H1 (cell line): Measurements from ENCODE around the gene PLXNB2. TPM values are rescaled to one million over a fixed set of nuclear protein-coding genes. Genes with fewer than 3 reads are reported as not detected.

ENCODE experiments used
- CTCF ChIA-PET: fragments of 300-600 bp; sonication (Branson Sonifier 250); formaldehyde crosslinking; loops from one replicate; lab custom pipeline; 2021; ENCODE audit not compliant: partially characterized antibody; lab: Charles Lee
- POLR2A ChIA-PET: fragments of 300-600 bp; sonication (Branson Sonifier 250); formaldehyde crosslinking; loops from one replicate; lab custom pipeline; 2021; ENCODE audit warnings: inconsistent platforms; ENCODE audit not compliant: partially characterized antibody; lab: Charles Lee
- DNase-seq, 2 experiments: peaks; one replicate each; pipeline versions ENCODE4 v3.0.0 to v3.0.0-alpha.2; 2010 to 2022; ENCODE audit warnings: low spot score in 2 of 2, low read depth in 1 of 2, mixed read lengths in 1 of 2
- FAIRE-seq: peaks from 2 replicates; lab custom pipeline; 2011; peaks lifted over from hg19 to GRCh38; lab: Jason Lieb, UNC
- H2AFZ ChIP-seq: 2 replicates; pipeline ENCODE4 v1.8.1; 2012; ENCODE audit warnings: low read length, inconsistent platforms
- H2AK5ac ChIP-seq: 2 replicates; pipeline ENCODE4 v1.6.1; 2013; ENCODE audit warnings: low read depth, low read length
- H2BK120ac ChIP-seq: replicated peaks from 2 replicates; pipeline ENCODE3; 2013; ENCODE audit warnings: low read depth, low read length, inconsistent platforms
- H2BK12ac ChIP-seq: 2 replicates; pipeline ENCODE4 v1.6.1; 2013; ENCODE audit warnings: low read depth, low read length
- H2BK15ac ChIP-seq: 2 replicates; pipeline ENCODE4 v1.6.1; 2013; ENCODE audit warnings: low read length
- H2BK20ac ChIP-seq: 2 replicates; pipeline ENCODE4 v1.6.1; 2013; ENCODE audit warnings: low read length
- H2BK5ac ChIP-seq: 2 replicates; pipeline ENCODE4 v1.6.1; 2013; ENCODE audit warnings: low read depth, low read length
- H3K14ac ChIP-seq: 2 replicates; pipeline ENCODE4 v1.6.1; 2013; ENCODE audit warnings: inconsistent platforms; ENCODE audit not compliant: insufficient read length
- H3K18ac ChIP-seq: 2 replicates; pipeline ENCODE4 v1.6.1; 2013; ENCODE audit warnings: low read length; ENCODE audit errors: extremely low read depth
- H3K23ac ChIP-seq: 2 replicates; pipeline ENCODE4 v1.6.1; 2013; ENCODE audit warnings: inconsistent platforms; ENCODE audit not compliant: insufficient read length
- H3K23me2 ChIP-seq: 2 replicates; pipeline ENCODE4 v1.6.1; 2013; ENCODE audit warnings: low read depth, low read length
- H3K27ac ChIP-seq: 2 replicates; pipeline ENCODE4 v1.6.1; 2011; ENCODE audit warnings: low read depth, low read length, inconsistent platforms
- H3K27me3 ChIP-seq, 4 experiments: replicated peaks in 1 of 4; 1 replicate in 1 of 4; 2 replicates in 3 of 4; pipeline versions ENCODE4 v1.6.1 to v1.8.1; 2011 to 2013; ENCODE audit warnings: low read length in 3 of 4, mild to moderate bottlenecking in 3 of 4, inconsistent platforms in 2 of 4, mixed read lengths in 2 of 4, moderate library complexity in 1 of 4; ENCODE audit not compliant: control insufficient read depth in 3 of 4, insufficient read depth in 3 of 4; ENCODE audit errors: extremely low read depth in 1 of 4
- H3K36me3 ChIP-seq, 4 experiments: 2 replicates each; pipeline versions ENCODE4 v1.6.1 to v1.8.1; 2011 to 2013; ENCODE audit warnings: mild to moderate bottlenecking in 4 of 4, low read length in 3 of 4, moderate library complexity in 2 of 4, control low read depth in 1 of 4, inconsistent platforms in 1 of 4; ENCODE audit not compliant: insufficient read depth in 4 of 4, control insufficient read depth in 2 of 4
- H3K4ac ChIP-seq: replicated peaks from 2 replicates; pipeline ENCODE3; 2013; ENCODE audit warnings: low read length, low read depth, mixed read lengths, inconsistent platforms; ENCODE audit not compliant: insufficient read length
- H3K4me1 ChIP-seq, 4 experiments: replicated peaks in 1 of 4; 1 replicate in 1 of 4; 2 replicates in 3 of 4; pipeline versions ENCODE4 v1.6.1 to v1.8.1; 2011 to 2013; ENCODE audit warnings: low read length in 3 of 4, inconsistent platforms in 2 of 4, mixed read lengths in 1 of 4; ENCODE audit not compliant: insufficient read depth in 4 of 4, control insufficient read depth in 3 of 4
- H3K4me2 ChIP-seq, 2 experiments: 2 replicates each; pipeline versions ENCODE4 v1.6.1 to v1.8.1; 2011 to 2013; ENCODE audit warnings: low read depth in 2 of 2, low read length in 2 of 2, control low read depth in 1 of 2, inconsistent platforms in 1 of 2, mild to moderate bottlenecking in 1 of 2; ENCODE audit not compliant: insufficient read depth in 1 of 2
- H3K4me3 ChIP-seq, 4 experiments: fragments of 200-600, 300-600 bp in 1 of 4; sonication (generic), shearing (Covaris generic), sonication (Bioruptor Twin) in 1 of 4; 2 replicates each; pipeline versions ENCODE4 v1.5.1 to v1.8.1; 2011 to 2016; ENCODE audit warnings: low read length in 4 of 4, low read depth in 3 of 4, control low read depth in 2 of 4, inconsistent platforms in 2 of 4, mild to moderate bottlenecking in 2 of 4, mixed read lengths in 1 of 4, moderate library complexity in 1 of 4; ENCODE audit not compliant: insufficient read depth in 2 of 4; ENCODE audit errors: extremely low read depth in 1 of 4
- H3K56ac ChIP-seq: replicated peaks from 2 replicates; pipeline ENCODE3; 2013; ENCODE audit warnings: low read depth, mild to moderate bottlenecking, mixed read lengths, low read length, inconsistent platforms; ENCODE audit not compliant: insufficient read length
- H3K79me1 ChIP-seq: 2 replicates; pipeline ENCODE4 v1.6.1; 2013; ENCODE audit warnings: low read depth, low read length, control low read depth
- H3K79me2 ChIP-seq, 2 experiments: 2 replicates each; pipeline versions ENCODE4 v1.6.1 to v1.8.1; 2012 to 2013; ENCODE audit warnings: low read length in 2 of 2, mild to moderate bottlenecking in 2 of 2, inconsistent platforms in 1 of 2; ENCODE audit not compliant: insufficient read depth in 2 of 2, control insufficient read depth in 1 of 2
- H3K9ac ChIP-seq, 4 experiments: replicated peaks in 1 of 4; 1 replicate in 1 of 4; 2 replicates in 3 of 4; pipeline versions ENCODE4 v1.6.1 to v1.8.1; 2011 to 2013; ENCODE audit warnings: low read depth in 3 of 4, low read length in 3 of 4, control low read depth in 2 of 4, mild to moderate bottlenecking in 2 of 4, moderate library complexity in 2 of 4, inconsistent platforms in 1 of 4; ENCODE audit errors: extremely low read depth in 1 of 4
- H3K9me3 ChIP-seq, 2 experiments: 2 replicates each; pipeline versions ENCODE4 v1.6.1 to v1.8.1; 2012 to 2013; ENCODE audit warnings: mild to moderate bottlenecking in 2 of 2, moderate library complexity in 2 of 2, control low read depth in 1 of 2, inconsistent platforms in 1 of 2, low read depth in 1 of 2, low read length in 1 of 2, mixed read lengths in 1 of 2; ENCODE audit not compliant: insufficient read depth in 2 of 2
- H4K20me1 ChIP-seq, 2 experiments: replicated peaks in 1 of 2; 2 replicates each; pipeline versions ENCODE3 to v1.8.1; 2011 to 2013; ENCODE audit warnings: inconsistent platforms in 2 of 2, low read length in 2 of 2, mild to moderate bottlenecking in 1 of 2; ENCODE audit not compliant: insufficient read depth in 2 of 2, control insufficient read depth in 1 of 2
- H4K5ac ChIP-seq: 2 replicates; pipeline ENCODE4 v1.6.1; 2013; ENCODE audit warnings: low read length, low read depth, mixed read lengths, inconsistent platforms; ENCODE audit not compliant: insufficient read length
- H4K8ac ChIP-seq: 2 replicates; pipeline ENCODE4 v1.8.0; 2013; ENCODE audit warnings: mild to moderate bottlenecking, moderate library complexity, low read length, inconsistent platforms; ENCODE audit not compliant: insufficient read depth; ENCODE audit errors: extremely low read depth
- H4K91ac ChIP-seq: replicated peaks from 2 replicates; pipeline ENCODE3; 2013; ENCODE audit warnings: low read length, mixed read lengths, inconsistent platforms; ENCODE audit not compliant: insufficient read length
- BACH1 ChIP-seq: IDR thresholded peaks from 2 replicates; pipeline ENCODE4 v1.6.1; 2012; ENCODE audit warnings: low read length, improper control_type of control experiment
- BRCA1 ChIP-seq: IDR thresholded peaks from 2 replicates; pipeline ENCODE4 v1.6.1; 2012; ENCODE audit warnings: low read depth, low read length, improper control_type of control experiment
- CBX5 ChIP-seq: fragments of 300-800, 300-1000 bp; sonication (generic); IDR thresholded peaks from 2 replicates; pipeline ENCODE4 v1.7.1; 2016; ENCODE audit warnings: antibody characterized with exemption, low read length, low read depth
- CREB1 ChIP-seq: IDR thresholded peaks from 2 replicates; pipeline ENCODE4 v1.6.1; 2012; ENCODE audit warnings: inconsistent platforms
- EGR1 ChIP-seq: IDR thresholded peaks from 2 replicates; pipeline ENCODE4 v1.6.1; 2011; ENCODE audit warnings: low read depth, low read length, borderline replicate concordance
- EZH2 ChIP-seq: fragments of 200-600 bp; sonication (generic); IDR thresholded peaks from 2 replicates; pipeline ENCODE4 v1.7.1; 2012; ENCODE audit warnings: low read depth, mild to moderate bottlenecking, moderate library complexity, low read length, inconsistent platforms; ENCODE audit not compliant: severe bottlenecking
- JUND ChIP-seq: IDR thresholded peaks from 2 replicates; pipeline ENCODE4 v1.6.1; 2011; ENCODE audit warnings: mild to moderate bottlenecking, improper control_type of control experiment, low read length
- KDM4A ChIP-seq: IDR thresholded peaks from one replicate; pipeline ENCODE4 v1.7.1; 2012; ENCODE audit warnings: low read depth, mild to moderate bottlenecking, moderate library complexity, low read length, inconsistent platforms; ENCODE audit not compliant: severe bottlenecking
- MAFK ChIP-seq: IDR thresholded peaks from 2 replicates; pipeline ENCODE4 v1.6.1; 2012; ENCODE audit warnings: low read depth, mild to moderate bottlenecking, improper control_type of control experiment, low read length
- RAD21 ChIP-seq, 2 experiments: IDR thresholded peaks in 1 of 2; conservative IDR thresholded peaks in 1 of 2; 2 replicates each; pipeline ENCODE4 v1.6.1; 2011; ENCODE audit warnings: low read depth in 2 of 2, low read length in 2 of 2, improper control_type of control experiment in 1 of 2, inconsistent platforms in 1 of 2, mild to moderate bottlenecking in 1 of 2, moderate library complexity in 1 of 2
- RXRA ChIP-seq: IDR thresholded peaks from 2 replicates; pipeline ENCODE4 v1.6.1; 2011; ENCODE audit warnings: low read depth, mild to moderate bottlenecking, low read length, moderate library complexity; ENCODE audit not compliant: insufficient read depth
- SIN3A ChIP-seq, 2 experiments: IDR thresholded peaks in 1 of 2; conservative IDR thresholded peaks in 1 of 2; 2 replicates each; pipeline ENCODE4 v1.6.1; 2011 to 2012; ENCODE audit warnings: low read length in 2 of 2, improper control_type of control experiment in 1 of 2, low read depth in 1 of 2, mild to moderate bottlenecking in 1 of 2
- TEAD4 ChIP-seq: IDR thresholded peaks from 2 replicates; pipeline ENCODE4 v1.6.1; 2012; ENCODE audit warnings: low read depth, low read length, inconsistent platforms, mixed read lengths
- WGBS, 2 experiments: shearing (Covaris generic) in 1 of 2; methylation state at CpG; one replicate each; pipeline versions ENCODE4 v1.1.6 to v1.1.7; 2013 to 2015; ENCODE audit warnings: low lambda C conversion rate in 2 of 2, mixed read lengths in 2 of 2, inconsistent platforms in 1 of 2, low coverage in 1 of 2, missing lambda C conversion rate in 1 of 2; ENCODE audit not compliant: insufficient replicate concordance in 2 of 2, insufficient coverage in 1 of 2, insufficient read length in 1 of 2; ENCODE audit errors: extremely low coverage in 1 of 2, missing lambda C conversion rate in 1 of 2; 5-methylcytosine and 5-hydroxymethylcytosine counted together
- polyA plus RNA-seq, 7 experiments: library from polyadenylated mRNA; depleted of rRNA in 3 of 7; stranded (reverse) in 5 of 7; unstranded in 2 of 7; fragments of >200 nt in 5 of 7; fragments of 200-250 nt in 2 of 7; gene quantifications; 1 replicate in 5 of 7; 2 replicates in 1 of 7; 4 replicates in 1 of 7; pipeline versions ENCODE4 v1.2.1 to v1.2.3, GENCODE V29; 2011 to 2013; ENCODE audit warnings: missing spikeins in 2 of 7, mixed read lengths in 2 of 7
- total RNA-seq: library from RNA; stranded (reverse); fragmentation: NEBNext Ultra II Directional; extraction: Animal tissue kit (Norgen Biotek cat#: 25700); gene quantifications from 2 replicates; pipeline ENCODE4 v1.2.1, GENCODE V29; 2021

The PLXNB2 gene
- total and polyA plus RNA-seq, 2 of the 8 experiments (the other 6 are each of a cell fraction or from before 2014, with no cell fraction given), result 58.3 to 92.8 TPM

DNA sequence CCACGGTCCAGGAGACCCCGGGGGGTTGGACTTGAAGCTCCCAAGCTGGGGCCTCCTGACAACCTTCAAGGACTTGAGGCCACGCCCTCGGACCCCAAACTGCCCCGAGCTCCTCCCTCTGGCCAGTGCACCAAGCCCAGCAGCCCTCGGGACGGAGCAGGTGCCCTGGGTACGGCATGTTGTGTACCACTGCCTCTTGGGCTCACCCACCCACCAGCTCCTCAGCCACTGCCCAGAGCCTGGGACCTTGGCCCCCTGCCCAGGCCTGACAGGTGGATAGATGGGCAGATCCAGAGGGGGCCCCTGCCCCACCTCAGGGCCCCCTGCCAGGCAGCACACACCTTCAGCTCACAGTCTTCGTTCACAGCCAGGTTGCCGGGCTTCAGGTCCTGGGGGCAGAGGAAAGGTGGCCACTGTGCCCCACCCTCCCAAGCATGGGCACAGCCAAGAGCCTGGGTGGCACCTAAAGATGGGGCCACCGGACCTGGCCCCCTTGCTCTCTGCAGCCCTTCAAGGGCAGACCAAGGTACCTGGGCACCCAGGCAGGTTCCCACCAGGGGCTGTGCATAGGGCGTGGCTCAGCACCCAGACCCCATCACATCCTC is 51.1 kb downstream of the PLXNB2 start:
- Histone ChIP-seq H4K91ac (no peak overlapping the region), H3K79me2 (no peaks in the 10 kb centered on the region), H2BK120ac (no peak overlapping the region), H3K27ac (no peak overlapping the region), H3K14ac (no peak overlapping the region), H2BK12ac (no peak overlapping the region), H3K79me1 (no peaks in the 10 kb centered on the region), H3K18ac (no peak overlapping the region), H4K20me1 (peaks cover 5 to 12% of the 10 kb centered on the region in 2 experiments), H3K4me1 (peaks cover 0 to 8% (median 5%) of the 10 kb centered on the region in 4 experiments; a peak in 5 of 7 replicates), H2AFZ (no peak overlapping the region), H3K56ac (no peak overlapping the region), H4K5ac (no peak overlapping the region), H3K9me3 (no peaks in the 10 kb centered on the region), H3K23me2 (peaks cover 10% of the 10 kb centered on the region; the same call in 1 of the 2 replicates), H3K27me3 (peaks cover 1 to 11% (median 11%) of the 10 kb centered on the region in 4 experiments; a peak in 6 of 7 replicates), H2BK20ac (no peak overlapping the region), H3K4me2 (no peak overlapping the region), H3K4me3 (no peak overlapping the region), H4K8ac (no peak overlapping the region), H2AK5ac (no peak overlapping the region), H3K36me3 (no peaks in the 10 kb centered on the region), H3K9ac (no peak overlapping the region), H3K4ac (no peak overlapping the region), H2BK15ac (no peak overlapping the region), H2BK5ac (no peak overlapping the region), H3K23ac (no peak overlapping the region)
- CTCF ChIA-PET, result interaction anchor here (1.3 kb wide), 1 partner anchor 86 kb away, joined by 7 read pairs; no protein-coding TSS in a partner anchor
- WGBS, 2 experiments, result 92% methylated on average over 11 of the region's 12 CpGs; no CpG with 5 or more reads in 1 of the 2 experiments
- FAIRE-seq, result no peak
- POLR2A ChIA-PET, result interaction anchor here (1.1 kb wide), 1 partner anchor 63 kb away, joined by 3 read pairs; no protein-coding TSS in a partner anchor
- DNase-seq, result no peak
- TF ChIP-seq BRCA1 (no peak), BACH1 (no peak), CREB1 (no peak), RXRA (no peak), KDM4A (no peak), MAFK (no peak), JUND (no peak), TEAD4 (no peak), SIN3A (conservative IDR thresholded peaks at IDR 0.05 in 1 of 2, IDR thresholded peaks at IDR 0.05 in 1 of 2; ENCODE audit: low read depth in 1 of 2, low read length in 2 of 2) (no peak), RAD21 (IDR thresholded peaks at IDR 0.05 in 1 of 2, conservative IDR thresholded peaks at IDR 0.05 in 1 of 2; ENCODE audit: low read depth in 2 of 2, low read length in 2 of 2) (no peak), EGR1 (no peak), EZH2 (no peak), CBX5 (no peak)
